GM12891 (cell line): ENCODE data around the gene RBFOX1.

Source experiments
- POLR2A ChIP-seq: IDR thresholded peaks from 2 replicates; pipeline ENCODE4 v1.6.1; 2011; ENCODE audit warnings: low read depth, low read length, control low read depth
- POLR2AphosphoS5 ChIP-seq: IDR thresholded peaks from 2 replicates; pipeline ENCODE4 v1.6.1; 2011; ENCODE audit warnings: low read depth, low read length, control low read depth
- SPI1 ChIP-seq: IDR thresholded peaks from 2 replicates; pipeline ENCODE4 v1.6.1; 2011; ENCODE audit warnings: low read depth, low read length, control low read depth

DNA sequence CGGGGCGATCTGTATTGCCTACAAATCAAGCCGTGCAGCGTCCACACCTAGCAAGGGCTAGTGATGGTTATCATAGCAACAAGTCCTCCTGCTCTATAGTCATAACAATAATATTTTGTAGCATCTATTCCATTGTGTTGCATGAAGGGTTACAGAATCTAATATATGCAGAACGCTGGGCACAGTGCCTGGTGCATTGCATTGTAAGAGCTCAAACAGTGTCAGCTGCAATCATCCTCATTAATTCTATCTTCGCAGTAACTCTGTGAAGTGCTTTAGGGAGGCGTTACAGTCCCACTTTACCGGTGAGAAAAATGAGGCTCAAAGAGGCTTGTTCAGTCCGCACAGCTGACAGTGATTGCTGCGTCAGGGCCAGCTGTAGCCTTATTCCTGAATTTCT lies 149.4 kb downstream of the RBFOX1 start:
- no peak for TF ChIP-seq POLR2AphosphoS5
- TF ChIP-seq POLR2A = no peak
- TF ChIP-seq SPI1 = no peak
